Loucy (cell line): Measurements from ENCODE around the gene DGUOK.

Experiments
- EZH2phosphoT487 ChIP-seq: fragments of 200-600 bp; IDR thresholded peaks from 2 replicates; pipeline ENCODE4 v1.6.1; 2018; ENCODE audit warnings: antibody characterized with exemption, mild to moderate bottlenecking, moderate library complexity, borderline replicate concordance
- TF ChIP-seq, protein P1 (sequence below): fragments of 200-600 bp; sonication (generic); conservative IDR thresholded peaks from 2 replicates; pipeline ENCODE4 v1.5.1; 2014; ENCODE audit warnings: mild to moderate bottlenecking, antibody characterized with exemption, low read length

GRCh38 chr2:73969356-73969755 is 42.7 kb downstream of the DGUOK start:
- TF ChIP-seq, protein P1, sequence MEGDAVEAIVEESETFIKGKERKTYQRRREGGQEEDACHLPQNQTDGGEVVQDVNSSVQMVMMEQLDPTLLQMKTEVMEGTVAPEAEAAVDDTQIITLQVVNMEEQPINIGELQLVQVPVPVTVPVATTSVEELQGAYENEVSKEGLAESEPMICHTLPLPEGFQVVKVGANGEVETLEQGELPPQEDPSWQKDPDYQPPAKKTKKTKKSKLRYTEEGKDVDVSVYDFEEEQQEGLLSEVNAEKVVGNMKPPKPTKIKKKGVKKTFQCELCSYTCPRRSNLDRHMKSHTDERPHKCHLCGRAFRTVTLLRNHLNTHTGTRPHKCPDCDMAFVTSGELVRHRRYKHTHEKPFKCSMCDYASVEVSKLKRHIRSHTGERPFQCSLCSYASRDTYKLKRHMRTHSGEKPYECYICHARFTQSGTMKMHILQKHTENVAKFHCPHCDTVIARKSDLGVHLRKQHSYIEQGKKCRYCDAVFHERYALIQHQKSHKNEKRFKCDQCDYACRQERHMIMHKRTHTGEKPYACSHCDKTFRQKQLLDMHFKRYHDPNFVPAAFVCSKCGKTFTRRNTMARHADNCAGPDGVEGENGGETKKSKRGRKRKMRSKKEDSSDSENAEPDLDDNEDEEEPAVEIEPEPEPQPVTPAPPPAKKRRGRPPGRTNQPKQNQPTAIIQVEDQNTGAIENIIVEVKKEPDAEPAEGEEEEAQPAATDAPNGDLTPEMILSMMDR: no peak
- no peak for TF ChIP-seq EZH2phosphoT487
